GM10266 (cell line): ENCODE measurements around the gene RTN4RL2.

Experiments used
- DNase-seq: peaks from one replicate; pipeline ENCODE4 v3.0.0; 2012; ENCODE audit errors: extremely low spot score
- CTCF ChIP-seq: IDR thresholded peaks from 2 replicates; pipeline ENCODE4 v1.5.1; 2012; ENCODE audit warnings: mild to moderate bottlenecking, low read depth; ENCODE audit not compliant: control insufficient read depth, insufficient read depth; ENCODE audit errors: missing control alignments

The RTN4RL2 gene

DNA sequence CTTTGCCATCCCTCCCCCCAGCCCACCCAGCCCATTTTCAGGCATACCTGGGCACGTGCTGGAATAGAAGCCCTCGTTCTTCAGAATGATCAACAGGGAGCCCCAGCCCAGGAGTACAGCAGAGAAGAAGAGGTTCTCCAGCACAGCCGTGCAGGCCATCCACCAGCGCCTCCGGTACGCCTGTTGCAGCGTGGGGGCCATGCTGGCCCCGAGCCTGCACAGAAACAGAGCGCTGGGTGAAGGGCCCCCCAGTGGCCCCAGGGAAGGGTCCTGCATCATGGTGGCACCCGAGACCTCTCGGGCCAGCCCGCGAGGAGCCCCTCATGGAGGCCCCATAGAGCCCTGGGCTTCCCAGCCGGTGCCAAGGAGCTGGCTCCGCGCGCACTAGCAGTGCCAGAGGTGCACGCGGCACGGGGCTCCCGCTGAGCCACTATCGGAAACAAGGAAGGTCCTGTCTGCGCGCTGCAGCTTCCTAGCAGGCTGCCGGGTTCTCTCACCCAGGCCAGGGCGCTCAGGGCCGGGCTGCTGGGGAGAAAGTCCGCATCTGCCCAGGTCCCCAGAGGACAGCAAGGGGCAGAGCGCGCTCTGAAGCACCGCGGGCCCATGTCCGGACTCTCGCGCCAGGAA lies 53.7 kb downstream of the RTN4RL2 start:
- TF ChIP-seq CTCF, result no peak
- no peak for DNase-seq

GRCh38 chr11:57514538-57515331 lies 54.4 kb downstream of the RTN4RL2 start:
- DNase-seq, result peak; percentile 69
- TF ChIP-seq CTCF, result no peak

DNA sequence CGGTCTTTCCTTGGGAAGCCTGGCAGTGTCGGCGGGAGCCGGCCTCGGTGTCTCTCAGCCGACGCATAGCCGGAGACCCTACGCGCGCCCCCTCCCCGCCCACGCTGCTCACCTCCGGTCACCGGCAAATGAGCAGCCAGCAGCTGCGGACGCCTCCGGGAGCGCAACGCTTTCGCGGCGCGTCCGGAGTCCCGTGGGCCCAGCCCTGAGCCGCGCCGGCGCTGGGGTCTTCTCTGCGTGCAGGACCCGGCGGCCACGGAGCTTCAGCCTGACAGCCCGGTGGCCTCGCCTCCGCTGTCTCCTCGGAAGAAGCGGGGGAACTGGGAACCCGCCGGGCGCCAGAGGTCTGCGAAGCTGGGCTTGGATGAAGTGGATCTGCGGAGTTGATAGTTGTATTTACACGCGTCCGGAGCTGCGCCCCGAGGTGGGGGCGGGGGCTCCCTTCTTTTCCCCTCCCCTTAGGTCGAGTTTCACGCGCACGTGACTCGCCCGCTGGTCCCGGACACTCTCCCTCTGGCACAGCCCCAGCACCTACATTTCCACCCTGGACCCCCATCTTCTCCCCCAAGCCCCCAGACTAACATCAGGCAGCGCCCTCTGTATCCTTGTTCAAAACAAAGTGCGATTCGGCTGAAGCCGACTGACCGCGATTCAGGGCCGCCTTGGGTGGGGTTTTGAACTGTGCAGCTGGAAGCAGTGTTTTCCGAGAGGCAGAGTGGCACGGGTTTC lies 55.2 kb downstream of the RTN4RL2 start, which contains the start of gene SLC43A1:
Gene SLC43A1, minus strand, starts transcription at position 371 of the 729 bp plus-strand sequence. CDS start 1,591 bp downstream, outside the sequence.
- TF ChIP-seq CTCF, result no peak

DNA sequence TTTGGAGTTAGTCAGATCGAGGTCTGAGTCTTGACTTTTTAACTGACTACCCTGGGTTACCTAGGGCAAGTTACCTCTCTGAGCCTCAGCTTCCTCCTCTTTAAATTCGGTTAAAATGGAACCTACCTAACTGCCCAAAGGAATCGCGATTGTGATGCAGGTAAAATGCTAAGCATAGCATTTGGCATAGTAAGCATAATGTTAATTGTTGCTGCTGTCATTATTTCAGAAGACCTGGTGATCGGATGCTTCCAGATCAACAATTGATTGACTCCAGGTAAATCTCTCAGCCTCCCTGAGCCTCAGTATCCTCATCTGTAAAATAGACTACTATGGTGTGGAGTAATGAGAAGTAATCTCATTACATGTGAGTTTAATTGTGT lies 55.7 kb downstream of the RTN4RL2 start:
- DNase-seq, result no peak
- no peak for TF ChIP-seq CTCF

More for the DNA sequence above, 55.2 kb downstream of the RTN4RL2 start, which contains the start of gene SLC43A1:
- DNase-seq, result peak; percentile 69

DNA sequence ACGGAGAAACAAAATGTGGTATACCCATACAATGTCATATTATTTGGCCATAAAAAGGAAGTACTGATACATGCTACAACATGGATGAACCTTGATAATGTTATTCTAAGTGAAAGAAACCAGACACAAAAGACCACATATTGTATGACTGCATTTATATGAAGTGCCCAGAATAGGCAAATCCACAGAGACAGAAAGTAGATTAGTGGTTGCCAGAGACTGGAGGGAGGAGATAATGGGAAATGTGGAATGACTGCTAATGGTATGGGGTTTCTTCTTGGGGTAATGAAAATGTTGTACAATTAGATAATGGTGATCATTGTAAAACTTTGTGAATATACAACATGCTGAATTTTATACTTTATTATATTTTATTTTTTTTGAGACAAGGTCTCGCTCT lies 60.8 kb downstream of the RTN4RL2 start:
- DNase-seq, result no peak
- TF ChIP-seq CTCF, result no peak

DNA sequence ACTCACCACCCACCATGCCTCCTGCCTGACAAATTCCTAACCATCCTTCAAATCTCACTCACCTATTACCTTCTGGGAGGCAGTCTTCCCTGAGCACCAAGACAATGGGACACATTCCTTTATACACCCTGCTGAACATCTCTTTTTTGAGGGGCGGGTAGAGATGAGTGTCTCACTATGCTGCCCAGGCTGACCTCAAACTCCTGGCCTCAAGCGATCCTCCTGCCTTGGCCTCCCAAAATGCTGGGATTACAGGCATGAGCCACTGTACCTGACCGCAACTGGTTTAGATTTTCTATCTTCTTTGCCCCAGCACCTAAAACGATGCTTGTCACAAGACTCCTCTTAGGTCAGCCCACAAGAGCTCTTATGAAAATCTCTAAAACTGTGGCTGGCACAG lies 63.1 kb downstream of the RTN4RL2 start:
- TF ChIP-seq CTCF, result no peak
- no peak for DNase-seq
